Measurements from ENCODE around the gene NEIL1.

Gene NEIL1

DNA sequence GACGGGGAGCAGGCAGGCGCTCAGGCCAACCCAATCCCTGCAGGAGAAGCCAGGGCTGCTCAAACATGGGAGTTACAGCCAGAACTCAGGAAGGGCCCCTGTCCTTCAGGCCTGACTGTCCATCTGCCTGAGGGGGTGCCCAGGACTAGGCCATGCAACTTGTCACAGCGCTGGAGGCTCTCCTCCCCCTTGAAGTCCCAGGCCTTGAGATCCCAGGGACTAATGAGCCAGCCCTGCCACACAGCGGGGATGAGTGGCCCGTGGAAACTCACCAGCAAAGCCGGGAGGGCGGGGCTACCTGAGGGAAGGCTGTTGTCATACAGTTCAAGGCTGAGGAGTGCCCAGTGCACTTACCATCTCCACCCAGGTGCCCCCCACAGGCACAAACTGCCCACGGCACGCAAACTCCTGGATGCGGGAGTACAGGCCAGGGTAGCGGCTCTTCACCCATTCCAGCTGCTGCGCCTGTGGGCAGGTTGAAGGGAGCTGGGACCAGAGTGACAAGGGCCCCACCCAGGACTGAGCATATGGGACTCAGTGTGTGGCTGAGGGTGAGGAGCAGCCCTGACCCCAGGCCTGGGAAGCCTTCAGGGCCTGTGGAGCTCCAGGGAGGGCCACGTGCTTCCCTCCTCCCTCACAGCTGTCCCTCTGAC is 15.3 kb downstream of the NEIL1 start:
- peaks cover 8% of the 10 kb centered on the region for H4K20me1 ChIP-seq (ENCODE audit: insufficient read depth, low read length)
- no peak overlapping the region for H2AFZ ChIP-seq (ENCODE audit: low read depth, low read length)
- peaks cover 83% of the 10 kb centered on the region for H3K36me3 ChIP-seq (ENCODE audit: insufficient read depth, low read length)
- DNase-seq, result no peak
- TF ChIP-seq, protein P1, sequence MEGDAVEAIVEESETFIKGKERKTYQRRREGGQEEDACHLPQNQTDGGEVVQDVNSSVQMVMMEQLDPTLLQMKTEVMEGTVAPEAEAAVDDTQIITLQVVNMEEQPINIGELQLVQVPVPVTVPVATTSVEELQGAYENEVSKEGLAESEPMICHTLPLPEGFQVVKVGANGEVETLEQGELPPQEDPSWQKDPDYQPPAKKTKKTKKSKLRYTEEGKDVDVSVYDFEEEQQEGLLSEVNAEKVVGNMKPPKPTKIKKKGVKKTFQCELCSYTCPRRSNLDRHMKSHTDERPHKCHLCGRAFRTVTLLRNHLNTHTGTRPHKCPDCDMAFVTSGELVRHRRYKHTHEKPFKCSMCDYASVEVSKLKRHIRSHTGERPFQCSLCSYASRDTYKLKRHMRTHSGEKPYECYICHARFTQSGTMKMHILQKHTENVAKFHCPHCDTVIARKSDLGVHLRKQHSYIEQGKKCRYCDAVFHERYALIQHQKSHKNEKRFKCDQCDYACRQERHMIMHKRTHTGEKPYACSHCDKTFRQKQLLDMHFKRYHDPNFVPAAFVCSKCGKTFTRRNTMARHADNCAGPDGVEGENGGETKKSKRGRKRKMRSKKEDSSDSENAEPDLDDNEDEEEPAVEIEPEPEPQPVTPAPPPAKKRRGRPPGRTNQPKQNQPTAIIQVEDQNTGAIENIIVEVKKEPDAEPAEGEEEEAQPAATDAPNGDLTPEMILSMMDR (IDR thresholded peaks at IDR 0.05; ENCODE audit: borderline replicate concordance, extremely low read depth, low read length, poor library complexity, severe bottlenecking), result no peak
- no peak for TF ChIP-seq EZH2 (IDR thresholded peaks at IDR 0.05; ENCODE audit: borderline replicate concordance, low read depth, low read length, severe bottlenecking)
- no peaks in the 10 kb centered on the region for H3K9me3 ChIP-seq (ENCODE audit: insufficient read depth, low read length, severe bottlenecking)
- no peak for ATAC-seq (ENCODE audit: insufficient read depth, low read depth)
- H3K4me3 ChIP-seq (ENCODE audit: low read depth in 1 of 2, low read length in 2 of 2), result no peak overlapping the region
- H3K27ac ChIP-seq (ENCODE audit: low read length), result no peak overlapping the region
- H3K79me2 ChIP-seq (ENCODE audit: insufficient read depth, low read length), result no peaks in the 10 kb centered on the region; the same call in 1 of the 2 replicates
- peaks cover 1% of the 10 kb centered on the region; the same call in 1 of the 2 replicates for H3K4me1 ChIP-seq (ENCODE audit: insufficient read depth, low read length)
- no peak overlapping the region for H3K4me2 ChIP-seq (ENCODE audit: insufficient read depth, low read length)
- no peaks in the 10 kb centered on the region for H3K27me3 ChIP-seq (ENCODE audit: insufficient read depth, low read length, poor library complexity)
- H3K9ac ChIP-seq (ENCODE audit: low read depth, low read length), result no peak overlapping the region

DNA sequence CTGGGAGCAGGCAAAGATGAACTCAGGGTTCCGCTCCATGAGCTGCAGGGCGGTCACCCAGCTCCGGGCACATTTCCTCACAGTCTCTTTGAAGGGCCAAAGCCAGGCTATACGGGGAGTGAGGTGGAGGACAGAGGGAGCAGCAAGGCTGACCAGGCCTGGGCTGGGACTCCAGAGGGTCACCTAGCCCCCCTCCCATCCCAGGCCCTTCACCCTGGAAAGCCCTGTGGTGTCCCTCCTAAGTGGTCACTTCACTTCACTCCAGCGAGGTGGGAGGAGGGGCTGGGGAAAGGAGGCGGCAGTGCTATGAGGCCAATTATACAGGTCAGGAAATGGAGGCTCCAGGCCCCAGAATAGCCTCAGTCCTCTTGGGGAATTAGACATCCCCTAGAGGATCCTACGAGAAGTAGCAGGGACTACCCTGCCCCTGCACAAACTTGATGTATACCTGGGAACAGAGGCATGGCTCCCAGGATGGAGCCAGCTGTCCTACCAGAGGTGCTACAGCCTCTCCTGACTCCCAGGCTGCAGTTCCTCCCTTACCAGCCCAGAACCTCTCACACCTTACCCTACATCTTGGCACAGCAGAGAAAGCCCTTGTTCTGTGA is 15.9 kb downstream of the NEIL1 start:
- Histone ChIP-seq H3K27me3 (ENCODE audit: insufficient read depth, low read length, poor library complexity) (no peaks in the 10 kb centered on the region), H3K79me2 (ENCODE audit: insufficient read depth, low read length) (peaks cover 5% of the 10 kb centered on the region), H3K36me3 (ENCODE audit: insufficient read depth, low read length) (peaks cover 88% of the 10 kb centered on the region), H2AFZ (ENCODE audit: low read depth, low read length) (no peak overlapping the region), H3K4me3 (ENCODE audit: low read depth in 1 of 2, low read length in 2 of 2) (no peak overlapping the region), H3K4me2 (ENCODE audit: insufficient read depth, low read length) (no peak overlapping the region), H4K20me1 (ENCODE audit: insufficient read depth, low read length) (peaks cover 13% of the 10 kb centered on the region), H3K4me1 (ENCODE audit: insufficient read depth, low read length) (peaks cover 7% of the 10 kb centered on the region), H3K9me3 (ENCODE audit: insufficient read depth, low read length, severe bottlenecking) (no peaks in the 10 kb centered on the region), H3K27ac (ENCODE audit: low read length) (no peak overlapping the region), H3K9ac (ENCODE audit: low read depth, low read length) (no peak overlapping the region)
- TF ChIP-seq, protein P1 (IDR thresholded peaks at IDR 0.05; ENCODE audit: borderline replicate concordance, extremely low read depth, low read length, poor library complexity, severe bottlenecking), result no peak
- TF ChIP-seq EZH2 (IDR thresholded peaks at IDR 0.05; ENCODE audit: borderline replicate concordance, low read depth, low read length, severe bottlenecking), result no peak
- DNase-seq, result no peak
- no peak for ATAC-seq (ENCODE audit: insufficient read depth, low read depth)

DNA sequence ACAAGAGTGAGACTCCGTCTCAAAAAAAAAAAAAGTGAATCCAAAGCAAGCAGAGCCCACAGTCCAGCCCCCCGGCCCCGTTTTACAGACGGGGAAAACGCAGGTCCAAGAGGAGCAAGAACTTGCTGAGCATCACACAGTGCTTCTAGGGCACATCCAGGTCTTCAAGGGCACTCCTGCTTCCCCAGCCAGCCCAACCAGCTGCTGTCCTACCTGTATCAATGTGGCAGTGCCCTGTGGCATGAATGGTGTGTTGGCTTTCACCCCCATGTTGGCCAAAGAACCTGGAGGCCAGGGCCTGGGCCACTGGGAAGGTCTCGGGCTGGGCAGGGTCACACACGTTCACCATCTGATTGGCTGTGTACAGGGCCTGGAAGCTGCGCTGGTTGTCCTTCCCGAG is 16.9 kb downstream of the NEIL1 start:
- H3K9ac ChIP-seq (ENCODE audit: low read depth, low read length), result no peak overlapping the region
- H2AFZ ChIP-seq (ENCODE audit: low read depth, low read length), result no peak overlapping the region
- peaks cover 79% of the 10 kb centered on the region for H3K36me3 ChIP-seq (ENCODE audit: insufficient read depth, low read length)
- peaks cover 11% of the 10 kb centered on the region for H3K4me1 ChIP-seq (ENCODE audit: insufficient read depth, low read length)
- H3K27me3 ChIP-seq (ENCODE audit: insufficient read depth, low read length, poor library complexity), result no peaks in the 10 kb centered on the region
- H3K27ac ChIP-seq (ENCODE audit: low read length), result no peak overlapping the region
- H3K79me2 ChIP-seq (ENCODE audit: insufficient read depth, low read length), result peaks cover 10% of the 10 kb centered on the region
- TF ChIP-seq, protein P1 (IDR thresholded peaks at IDR 0.05; ENCODE audit: borderline replicate concordance, extremely low read depth, low read length, poor library complexity, severe bottlenecking), result no peak
- TF ChIP-seq EZH2 (IDR thresholded peaks at IDR 0.05; ENCODE audit: borderline replicate concordance, low read depth, low read length, severe bottlenecking), result no peak
- no peak overlapping the region for H3K4me2 ChIP-seq (ENCODE audit: insufficient read depth, low read length)
- H3K4me3 ChIP-seq (ENCODE audit: low read depth in 1 of 2, low read length in 2 of 2), result no peak overlapping the region
- DNase-seq (no peak), ATAC-seq (ENCODE audit: insufficient read depth, low read depth) (no peak)
- H3K9me3 ChIP-seq (ENCODE audit: insufficient read depth, low read length, severe bottlenecking), result no peaks in the 10 kb centered on the region
- H4K20me1 ChIP-seq (ENCODE audit: insufficient read depth, low read length), result peaks cover 13% of the 10 kb centered on the region
